HCT116 (cell line): Measurements from ENCODE around the gene C10orf143.
"Not testable (repeated sequence)": the region's sequence is repeated elsewhere in the genome, so short reads cannot be mapped to it uniquely, and the experiment has no call there.

Experiments
- CEBPB ChIP-seq: IDR thresholded peaks from 2 replicates; pipeline ENCODE4 v1.6.1; 2012; ENCODE audit warnings: low read depth
- CTCF ChIP-seq, 3 experiments: fragments of 200-600 bp in 1 of 3; sonication (generic) in 1 of 3; IDR thresholded peaks in 2 of 3; conservative IDR thresholded peaks in 1 of 3; 2 replicates each; pipeline ENCODE4 v1.5.1; 2012 to 2017; ENCODE audit warnings: low read depth in 2 of 3, low read length in 2 of 3, antibody characterized with exemption in 1 of 3, borderline replicate concordance in 1 of 3, control low read depth in 1 of 3, mild to moderate bottlenecking in 1 of 3, mixed read lengths in 1 of 3, mixed run types in 1 of 3, moderate library complexity in 1 of 3; ENCODE audit not compliant: insufficient read depth in 1 of 3
- EZH2 ChIP-seq: fragments of 200-600 bp; sonication (generic); IDR thresholded peaks from 2 replicates; pipeline ENCODE4 v1.6.1; 2017; ENCODE audit warnings: antibody characterized with exemption, mixed run types
- POLR2AphosphoS5 ChIP-seq: IDR thresholded peaks from 2 replicates; pipeline ENCODE4 v1.6.1; 2011; ENCODE audit warnings: mild to moderate bottlenecking, low read depth, low read length, moderate library complexity
- REST ChIP-seq: IDR thresholded peaks from 2 replicates; pipeline ENCODE4 v1.6.1; 2012; ENCODE audit warnings: low read depth
- SP1 ChIP-seq: IDR thresholded peaks from 2 replicates; pipeline ENCODE4 v1.6.1; 2012; ENCODE audit warnings: low read depth
- ZBTB33 ChIP-seq: IDR thresholded peaks from 2 replicates; pipeline ENCODE4 v1.6.1; 2011; ENCODE audit warnings: mild to moderate bottlenecking, low read length, moderate library complexity; ENCODE audit not compliant: insufficient replicate concordance; ENCODE audit errors: extremely low read depth

- not testable (repeated sequence) for TF ChIP-seq CTCF (IDR thresholded peaks at IDR 0.05 in 2 of 3, conservative IDR thresholded peaks at IDR 0.05 in 1 of 3; ENCODE audit: borderline replicate concordance in 1 of 3, insufficient read depth in 1 of 3, low read depth in 2 of 3, low read length in 2 of 3); SP1; EZH2; POLR2AphosphoS5; CEBPB; ZBTB33; REST
These were observed 86.3 kb downstream of the C10orf143 start for GRCh38 chr10:130024326-130024725.
